ENCODE data around the gene EREG.

DNA sequence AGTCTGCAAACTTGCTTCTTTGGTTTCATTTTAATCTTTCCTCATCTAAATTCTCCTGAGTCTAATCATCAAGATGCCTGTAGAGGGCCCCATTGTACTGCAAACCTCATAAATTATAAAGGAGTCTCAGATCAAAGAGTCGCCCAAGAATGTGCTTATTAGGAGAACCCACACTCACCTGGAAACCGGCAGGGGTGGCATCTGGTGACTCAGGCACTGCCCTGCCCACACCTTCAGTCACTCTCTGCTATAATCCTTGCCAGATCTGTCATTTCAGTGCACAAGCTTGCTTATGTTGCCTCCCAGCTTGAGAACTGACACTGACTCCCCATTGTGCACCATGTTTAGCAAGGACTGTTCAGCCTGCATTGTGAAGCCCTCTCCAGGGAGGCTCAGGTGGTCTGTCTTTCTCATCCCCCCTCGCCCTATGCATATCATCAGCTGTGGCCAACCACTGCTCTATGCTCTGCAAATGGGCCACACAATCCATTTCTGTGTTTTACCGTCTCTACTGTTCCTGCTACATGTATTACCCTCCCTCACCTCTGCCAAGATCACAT, 44.3 kb upstream of the EREG start:
- TF ChIP-seq CTCF (IDR thresholded peaks at IDR 0.05) (peak; percentile 31), EZH2 (IDR thresholded peaks at IDR 0.05; ENCODE audit: borderline replicate concordance, insufficient read depth, low read depth, low read length, poor library complexity, severe bottlenecking) (no peak)
